ENCODE results near the gene ACVR1.

ACVR1 gene

DNA sequence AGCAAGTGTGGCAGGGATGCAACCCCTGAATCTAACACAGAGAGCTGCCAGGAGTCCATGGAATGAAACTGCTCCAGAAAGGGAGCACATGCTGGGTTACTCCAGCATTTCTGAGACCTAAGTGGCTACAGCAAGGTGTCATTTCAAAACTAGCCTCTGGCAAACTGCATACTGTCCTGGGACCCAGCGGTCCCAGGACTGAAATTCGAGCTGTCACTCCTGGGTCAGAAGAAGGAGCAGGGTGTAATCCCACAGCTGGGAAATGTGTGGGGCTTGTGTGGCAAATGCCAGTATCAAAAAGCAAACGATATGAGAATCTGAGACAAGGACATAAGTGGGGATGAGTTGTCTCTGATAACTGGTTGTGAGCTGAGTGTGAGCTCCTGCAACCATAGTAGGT, 177.1 kb downstream of the ACVR1 start:
- DNase-seq (ENCODE audit: low spot score): no peak

- DNase-seq (ENCODE audit: low spot score): peak; percentile 6
Measured at GRCh38 chr2:157698430-157698829, 177.7 kb downstream of the ACVR1 start.

DNA sequence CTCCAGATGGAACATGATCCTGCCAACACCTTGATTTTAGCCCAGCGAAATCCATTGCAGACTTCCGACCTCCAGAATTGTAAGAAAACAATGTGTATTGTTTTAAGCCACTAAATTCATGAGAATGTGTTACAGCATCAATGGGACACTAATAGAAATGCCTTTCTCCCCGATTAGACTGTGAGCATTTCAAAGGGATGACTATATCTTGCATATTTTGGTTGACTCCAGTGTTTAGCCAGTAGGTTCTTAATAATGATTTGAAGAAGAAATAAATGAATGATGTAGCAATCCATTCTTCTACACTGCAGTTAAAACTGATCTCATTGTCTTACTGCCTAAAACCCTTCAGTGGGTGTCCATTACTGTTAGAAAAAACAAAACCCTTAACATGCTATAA, 180.1 kb downstream of the ACVR1 start:
- peak; percentile 11 for DNase-seq (ENCODE audit: low spot score)

DNA sequence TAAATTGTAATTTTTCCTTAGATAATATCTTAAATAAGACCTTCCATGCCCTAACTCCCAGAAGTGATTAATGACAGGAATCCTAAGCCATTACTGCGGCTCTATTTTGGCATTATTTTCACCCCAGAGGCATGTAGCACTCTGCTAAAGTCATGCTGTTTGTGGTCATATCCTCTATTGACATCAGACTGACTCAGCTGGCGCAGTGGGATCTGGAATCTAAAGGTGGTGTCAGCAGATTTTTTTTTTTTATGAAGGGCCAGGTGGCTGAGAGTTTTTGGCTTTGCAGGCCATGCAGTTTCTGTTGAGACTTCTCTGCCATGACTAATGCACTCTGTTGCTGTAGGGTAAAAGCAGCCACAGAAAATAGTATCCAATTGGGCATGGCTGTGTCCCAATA, 183.4 kb downstream of the ACVR1 start:
- peak; percentile 58 for DNase-seq (ENCODE audit: low spot score)

GRCh38 chr2:157691695-157692094, 184.4 kb downstream of the ACVR1 start:
- no peak for DNase-seq (ENCODE audit: low spot score)

DNA sequence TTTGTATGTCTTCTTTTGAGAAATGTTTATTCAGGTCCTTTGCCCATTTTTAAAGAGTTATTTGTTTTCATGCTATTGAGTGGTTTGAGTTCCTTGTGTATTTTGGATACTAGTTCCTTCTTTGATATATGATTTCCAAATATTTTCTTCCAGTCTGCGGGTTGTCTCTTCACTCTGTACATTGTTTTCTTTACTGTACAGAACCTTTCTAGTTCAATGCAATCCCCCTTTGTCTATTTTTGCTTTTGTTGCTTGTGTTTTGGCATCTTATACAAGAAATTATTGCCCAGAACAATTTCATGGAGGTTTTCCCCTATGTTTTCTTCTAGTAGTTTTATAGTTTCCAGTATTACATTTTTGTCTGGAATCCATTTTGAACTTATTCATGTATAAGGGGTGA, 185.0 kb downstream of the ACVR1 start:
- DNase-seq (ENCODE audit: low spot score): no peak

Measured in hepatic stellate cell (primary cell).